ES-I3 (cell line): Measurements from ENCODE around the gene PLVAP.

Experiments
- H3K36me3 ChIP-seq: 2 replicates; pipeline ENCODE4 v1.6.1; 2013; ENCODE audit warnings: mild to moderate bottlenecking, low read length, control low read depth, moderate library complexity; ENCODE audit not compliant: insufficient read depth
- H3K4me1 ChIP-seq: 2 replicates; pipeline ENCODE4 v1.6.1; 2013; ENCODE audit warnings: mild to moderate bottlenecking, control low read depth, low read length; ENCODE audit not compliant: insufficient read depth
- H3K9ac ChIP-seq: 2 replicates; pipeline ENCODE4 v1.6.1; 2013; ENCODE audit warnings: low read depth, mild to moderate bottlenecking, low read length, moderate library complexity
- H3K9me3 ChIP-seq: 2 replicates; pipeline ENCODE4 v1.6.1; 2013; ENCODE audit warnings: mild to moderate bottlenecking, low read length, moderate library complexity; ENCODE audit not compliant: control insufficient read depth, insufficient read depth

The PLVAP gene

DNA sequence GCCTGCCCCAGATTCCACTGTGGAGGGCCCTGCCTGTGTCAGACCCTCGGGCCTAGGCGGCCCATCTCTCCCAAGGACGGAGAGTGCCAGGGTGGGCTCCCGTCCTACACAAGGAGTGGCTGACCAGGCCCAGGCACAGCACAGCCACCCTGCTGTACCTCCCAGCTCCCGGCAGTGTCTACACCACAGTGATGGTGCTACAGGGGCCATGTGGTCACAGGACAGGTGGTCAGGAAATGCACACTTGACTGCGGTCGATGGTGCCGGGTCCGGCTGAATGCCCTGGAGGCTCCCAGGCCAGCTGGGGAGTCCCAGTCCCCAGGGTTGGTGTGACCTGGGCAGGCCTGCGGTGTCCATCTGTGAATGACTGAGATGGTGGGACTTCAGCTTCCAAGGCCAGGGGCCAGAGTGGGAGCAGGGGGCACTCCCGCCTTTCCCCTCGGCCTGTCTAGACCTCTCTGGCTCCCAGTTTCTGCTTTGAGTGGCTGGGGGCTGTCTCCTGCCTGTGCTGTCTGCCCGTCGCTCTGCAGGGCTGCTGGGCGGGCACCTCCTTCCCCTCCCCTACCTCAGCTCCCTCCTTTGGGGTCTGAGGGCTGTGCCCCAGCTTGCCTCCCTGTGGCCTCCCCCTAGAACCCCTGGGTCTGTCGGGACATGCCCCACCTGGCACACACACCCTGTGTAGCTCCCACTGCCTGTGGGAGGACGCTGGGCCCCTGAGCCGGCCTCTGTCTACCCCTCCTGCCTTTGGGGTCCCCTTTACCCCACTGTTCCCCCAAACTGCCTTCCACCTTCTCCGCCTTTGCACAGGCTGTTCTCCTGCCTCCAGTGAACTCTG, 55.3 kb downstream of the PLVAP start:
- no peak overlapping the region for H3K9ac ChIP-seq
- no peaks in the 10 kb centered on the region for H3K36me3 ChIP-seq
- H3K9me3 ChIP-seq, result no peaks in the 10 kb centered on the region
- H3K4me1 ChIP-seq, result peaks cover 19% of the 10 kb centered on the region; the same call in 1 of the 2 replicates

DNA sequence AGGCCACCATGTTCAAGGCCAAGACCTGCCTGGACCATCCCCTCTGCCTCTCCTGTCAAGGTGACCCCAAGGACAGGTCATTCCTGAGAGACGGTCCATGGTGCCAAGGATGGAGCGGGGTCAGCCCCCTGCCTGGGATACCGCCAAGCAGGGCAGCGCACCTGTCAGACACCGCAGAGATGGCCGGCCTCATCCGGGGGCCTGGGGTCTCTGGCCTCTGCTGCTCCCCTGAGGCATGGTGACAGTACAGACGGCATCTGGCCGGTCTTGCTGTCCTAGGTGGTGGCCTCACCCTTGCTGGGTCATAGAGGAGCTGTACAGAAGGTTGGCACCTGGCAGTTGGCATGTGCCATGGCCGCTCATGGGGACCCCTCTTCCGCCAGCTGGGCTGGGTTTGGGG, 56.7 kb downstream of the PLVAP start:
- Histone ChIP-seq H3K4me1 (peaks cover 11% of the 10 kb centered on the region; the same call in 1 of the 2 replicates), H3K9ac (no peak overlapping the region), H3K9me3 (no peaks in the 10 kb centered on the region), H3K36me3 (0 out of 2 replicates have a peak, but pooled peaks cover 3% of the 10 kb centered on the region)

- Histone ChIP-seq H3K9me3 (no peaks in the 10 kb centered on the region), H3K4me1 (peaks cover 11% of the 10 kb centered on the region; the same call in 1 of the 2 replicates), H3K9ac (no peak overlapping the region), H3K36me3 (0 out of 2 replicates have a peak, but pooled peaks cover 3% of the 10 kb centered on the region)
Measured at GRCh38 chr19:17319473-17320238, 57.5 kb downstream of the PLVAP start.

- Histone ChIP-seq H3K36me3 (peaks cover 3% of the 10 kb centered on the region; the same call in 1 of the 2 replicates), H3K9me3 (no peaks in the 10 kb centered on the region), H3K9ac (no peak overlapping the region), H3K4me1 (peaks cover 11% of the 10 kb centered on the region; the same call in 1 of the 2 replicates)
Measured at GRCh38 chr19:17318966-17319365, 58.2 kb downstream of the PLVAP start.

DNA sequence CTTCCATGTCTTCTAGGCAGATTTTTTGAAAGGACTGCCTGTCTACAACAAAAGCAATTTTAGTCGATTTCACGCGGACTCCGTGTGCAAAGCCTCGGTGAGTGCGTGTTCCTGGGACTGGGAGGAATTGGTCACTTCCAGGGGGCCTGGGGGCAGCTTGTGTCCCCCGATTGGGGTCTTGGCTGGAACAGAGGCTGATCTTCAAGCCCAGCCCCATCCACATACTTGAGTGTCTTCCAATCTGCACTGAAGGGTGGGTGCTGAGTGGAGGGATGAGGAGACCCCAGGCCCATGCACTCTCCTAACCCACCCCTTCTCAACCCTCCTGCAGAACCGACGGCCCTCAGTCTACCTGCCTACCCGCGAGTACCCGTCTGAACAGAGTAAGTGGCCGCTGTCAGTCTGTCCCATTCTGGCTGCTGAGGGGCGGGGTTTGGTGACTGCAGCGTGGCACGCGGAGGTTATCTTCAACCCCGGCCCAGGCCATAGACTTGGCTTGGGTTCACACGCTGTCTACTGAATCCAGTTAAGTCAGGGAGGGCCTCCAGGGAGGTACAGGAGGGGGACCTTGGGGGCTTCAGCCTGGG, 63.0 kb downstream of the PLVAP start:
- no peaks in the 10 kb centered on the region for H3K9me3 ChIP-seq
- peaks cover 6% of the 10 kb centered on the region; the same call in 1 of the 2 replicates for H3K36me3 ChIP-seq
- no peak overlapping the region for H3K9ac ChIP-seq
- H3K4me1 ChIP-seq, result peaks cover 13% of the 10 kb centered on the region

DNA sequence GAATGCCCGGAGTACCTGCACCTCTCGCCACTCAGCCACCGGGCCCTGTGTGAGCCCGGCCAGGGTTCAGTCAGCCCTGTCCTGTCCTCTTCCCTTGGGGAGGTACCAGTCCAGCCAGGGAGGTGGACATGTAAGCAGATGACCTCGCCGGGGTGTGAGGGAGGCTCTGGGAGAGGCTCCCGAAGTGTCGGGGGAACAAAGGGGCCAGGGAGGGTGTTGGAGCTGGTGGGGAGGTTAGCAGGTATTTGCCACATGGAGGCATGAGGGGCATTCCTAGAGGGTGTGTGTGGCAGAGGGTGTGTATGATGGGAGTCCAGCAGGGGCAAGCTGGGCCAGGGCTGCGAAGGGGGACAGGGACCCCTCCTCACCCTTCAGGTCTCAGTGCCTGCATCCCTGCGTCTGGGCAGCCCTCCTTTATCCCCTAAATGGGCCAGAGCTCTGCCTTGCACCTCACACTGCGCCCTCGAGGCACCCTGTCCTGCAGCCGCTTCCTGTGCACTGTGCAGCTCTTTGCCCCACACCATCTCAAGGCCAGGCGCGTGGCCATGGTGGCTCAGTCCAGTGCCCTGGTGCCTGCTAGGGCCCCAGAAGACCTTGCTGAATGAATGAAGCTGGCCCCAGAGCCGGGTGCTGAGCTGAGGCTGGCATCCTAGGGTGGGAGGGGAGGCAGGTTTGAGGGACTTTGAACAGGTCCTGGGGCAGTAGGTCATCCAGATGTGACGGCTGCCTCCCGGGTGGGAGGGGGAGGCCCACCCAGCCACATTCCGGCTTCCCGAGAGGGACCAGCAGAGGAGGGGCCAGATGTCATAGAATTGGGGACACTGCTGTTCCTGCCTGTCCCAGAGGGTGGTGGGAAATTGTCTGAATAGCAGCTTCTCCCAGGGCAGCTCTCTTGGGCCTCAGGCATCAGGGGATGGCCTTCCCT, 64.7 kb downstream of the PLVAP start:
- Histone ChIP-seq H3K9me3 (no peaks in the 10 kb centered on the region), H3K36me3 (peaks cover 6% of the 10 kb centered on the region; the same call in 1 of the 2 replicates), H3K9ac (no peak overlapping the region; the same call in 1 of the 2 replicates), H3K4me1 (peaks cover 13% of the 10 kb centered on the region)

- Histone ChIP-seq H3K9me3 (no peaks in the 10 kb centered on the region), H3K4me1 (peaks cover 13% of the 10 kb centered on the region), H3K36me3 (peaks cover 6% of the 10 kb centered on the region; the same call in 1 of the 2 replicates), H3K9ac (no peak overlapping the region; the same call in 1 of the 2 replicates)
Measured at GRCh38 chr19:17311455-17312188, 65.5 kb downstream of the PLVAP start.

DNA sequence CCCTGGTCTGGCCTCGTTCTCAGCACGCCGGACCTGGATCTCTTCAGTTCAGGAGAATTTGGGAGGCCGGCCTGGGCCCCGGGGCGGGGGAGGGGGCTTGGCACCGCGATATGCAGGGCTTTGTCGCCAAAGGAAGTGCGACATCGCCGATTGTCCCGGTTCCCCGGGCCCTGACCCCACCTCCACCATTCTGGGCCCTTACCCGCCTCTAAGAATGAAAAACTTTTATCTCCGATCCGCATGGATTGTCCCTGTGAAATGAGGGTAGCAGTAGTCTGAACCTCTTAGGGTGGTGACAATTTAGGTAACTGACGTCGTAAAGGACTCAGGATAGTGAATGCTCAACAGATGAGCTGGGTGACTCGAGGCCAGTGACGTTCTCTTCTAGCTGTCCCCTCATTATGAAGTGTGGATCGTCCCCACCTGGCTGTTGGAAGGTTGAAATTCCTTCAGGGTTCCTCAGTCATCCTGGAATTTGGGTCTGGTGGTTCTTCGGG, 67.1 kb downstream of the PLVAP start:
- Histone ChIP-seq H3K9me3 (no peaks in the 10 kb centered on the region), H3K9ac (peak overlapping the region; percentile 87), H3K4me1 (peaks cover 13% of the 10 kb centered on the region), H3K36me3 (peaks cover 3% of the 10 kb centered on the region; the same call in 1 of the 2 replicates)

- peaks cover 17% of the 10 kb centered on the region for H3K4me1 ChIP-seq
- peaks cover 3% of the 10 kb centered on the region; the same call in 1 of the 2 replicates for H3K36me3 ChIP-seq
- H3K9ac ChIP-seq, result peak within 1 kb of the TSS; percentile 87
- H3K9me3 ChIP-seq, result no peaks in the 10 kb centered on the region
Measured at GRCh38 chr19:17309198-17309964, 67.8 kb downstream of the PLVAP start, which contains the start of gene DDA1. DDA1 (plus strand) TSS chr19:17309563; CDS start chr19:17309655, 92 bp downstream.

DNA sequence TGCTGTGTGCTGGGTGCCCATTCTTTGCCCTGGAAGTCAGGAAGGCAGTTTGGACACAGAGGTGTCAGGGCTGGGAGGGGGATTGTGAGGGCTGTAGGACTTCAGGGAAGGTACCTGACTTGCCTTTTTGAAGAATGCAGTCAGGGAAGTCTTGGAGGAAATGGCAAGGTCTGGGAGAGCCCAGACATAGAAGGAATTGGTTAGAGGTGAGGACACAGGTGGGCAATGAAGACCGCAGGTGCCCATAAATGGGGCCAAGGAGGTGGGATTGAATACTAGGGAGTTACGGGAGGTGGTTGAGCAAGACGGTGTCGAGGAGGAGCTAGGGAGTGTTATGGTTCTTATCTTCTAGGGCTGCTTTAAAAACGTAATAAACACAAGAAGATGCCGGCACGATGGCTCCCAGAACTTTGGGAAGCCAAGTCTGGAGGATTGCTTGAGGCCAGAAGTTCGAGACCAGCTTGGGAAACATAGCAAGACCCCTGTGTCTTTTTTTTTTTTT, 69.2 kb downstream of the PLVAP start:
- Histone ChIP-seq H3K36me3 (no peaks in the 10 kb centered on the region), H3K9me3 (no peaks in the 10 kb centered on the region), H3K9ac (no peak overlapping the region), H3K4me1 (peaks cover 20% of the 10 kb centered on the region)

DNA sequence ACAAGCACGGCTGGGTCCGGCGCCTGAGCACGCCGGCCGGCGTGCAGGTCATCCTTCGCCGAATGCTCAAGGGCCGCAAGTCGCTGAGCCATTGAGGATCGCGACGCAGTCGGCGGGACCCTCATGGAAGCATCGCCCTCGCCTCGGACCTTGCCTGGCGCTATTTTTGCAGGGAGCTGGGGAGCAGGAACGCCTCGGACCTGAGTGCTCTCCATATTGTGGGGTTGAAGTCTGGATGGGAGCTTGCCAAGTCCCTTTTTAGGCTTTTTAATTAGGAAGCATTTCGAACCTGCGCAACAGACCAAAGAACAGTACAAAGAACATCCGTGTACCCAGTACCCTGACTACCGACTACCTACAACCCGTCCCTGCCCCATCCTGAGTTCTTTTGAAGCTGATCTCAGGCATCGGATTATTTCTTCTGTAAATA, 70.8 kb downstream of the PLVAP start:
- H3K4me1 ChIP-seq, result peaks cover 10% of the 10 kb centered on the region
- no peaks in the 10 kb centered on the region for H3K36me3 ChIP-seq
- H3K9ac ChIP-seq, result peak overlapping the region; percentile 79
- H3K9me3 ChIP-seq, result no peaks in the 10 kb centered on the region
